K562 (cell line): ENCODE data around the gene NDRG4. TPM values are rescaled to one million over a fixed set of nuclear protein-coding genes. Genes with fewer than 3 reads are reported as not detected.

ENCODE experiments used
- CXXC5 ChIP-seq: fragments of 250-450 bp; sonication (Bioruptor Pico); IDR thresholded peaks from 2 replicates; pipeline ENCODE4 v1.8.0; 2022; ENCODE audit warnings: inconsistent platforms, mild to moderate bottlenecking, moderate library complexity
- FOS ChIP-seq: IDR thresholded peaks from 3 replicates; pipeline ENCODE4 v1.6.1; 2011; ENCODE audit not compliant: insufficient read length; ENCODE audit errors: extremely low read depth
- FOSL1 ChIP-seq: fragments of 200-800 bp; sonication (Bioruptor generic); conservative IDR thresholded peaks from 2 replicates; pipeline ENCODE4 v1.6.1; 2016; ENCODE audit warnings: missing genetic modification characterization, missing compliant biosample characterization
- HNRNPH1 ChIP-seq: fragments of 200-400 bp; formaldehyde crosslinking; optimal IDR thresholded peaks from 2 replicates; pipeline ENCODE3; 2017; ENCODE audit warnings: low read depth, mild to moderate bottlenecking, low read length, moderate library complexity
- HOMEZ ChIP-seq: fragments of 250-450 bp; sonication (Bioruptor Pico); IDR thresholded peaks from 2 replicates; pipeline ENCODE4 v1.4.0; 2020; ENCODE audit warnings: mild to moderate bottlenecking, moderate library complexity
- MCM5 ChIP-seq: fragments of 450-650 bp; IDR thresholded peaks from 2 replicates; pipeline ENCODE4 v1.6.1; 2016; ENCODE audit warnings: low read depth
- PRPF4 ChIP-seq: fragments of 200-400 bp; formaldehyde crosslinking; IDR thresholded peaks from one replicate; pipeline ENCODE4 v1.6.1; 2017; ENCODE audit warnings: low read length, low read depth, mild to moderate bottlenecking; ENCODE audit not compliant: insufficient read depth, poor library complexity, severe bottlenecking
- REST ChIP-seq, 2 experiments: fragments of 450-650 bp; formaldehyde crosslinking in 1 of 2; IDR thresholded peaks; 2 replicates each; pipeline versions ENCODE4 v1.4.0 to v1.6.1; 2014 to 2020; ENCODE audit warnings: mild to moderate bottlenecking in 2 of 2, borderline replicate concordance in 1 of 2, low read depth in 1 of 2
- SMC3 ChIP-seq: conservative IDR thresholded peaks from 2 replicates; pipeline ENCODE4 v1.6.1; 2011; ENCODE audit warnings: low read depth, low read length, improper control_type of control experiment; ENCODE audit not compliant: insufficient read depth
- SRSF1 ChIP-seq: fragments of 200-400 bp; formaldehyde crosslinking; IDR thresholded peaks from 2 replicates; pipeline ENCODE4 v1.6.1; 2017; ENCODE audit warnings: mild to moderate bottlenecking, low read depth, low read length, moderate library complexity
- TCF7 ChIP-seq: sonication (generic); IDR thresholded peaks from 2 replicates; pipeline ENCODE4 v1.6.1; 2016; ENCODE audit warnings: antibody characterized with exemption, borderline replicate concordance
- TOE1 ChIP-seq, 2 experiments: fragments of 450-650 bp in 1 of 2; sonication (generic) in 1 of 2; formaldehyde crosslinking in 1 of 2; IDR thresholded peaks; 2 replicates each; pipeline versions ENCODE4 v1.7.1 to v1.8.0; 2016 to 2022; ENCODE audit warnings: borderline replicate concordance in 2 of 2, mild to moderate bottlenecking in 2 of 2, antibody characterized with exemption in 1 of 2, inconsistent platforms in 1 of 2, low read depth in 1 of 2, missing genetic modification reagents in 1 of 2, moderate library complexity in 1 of 2
- U2AF2 ChIP-seq: fragments of 200-400 bp; formaldehyde crosslinking; optimal IDR thresholded peaks from 2 replicates; pipeline ENCODE3; 2017; ENCODE audit warnings: low read depth, mild to moderate bottlenecking, low read length
- ZBTB43 ChIP-seq: sonication (generic); formaldehyde crosslinking; IDR thresholded peaks from 2 replicates; pipeline ENCODE4 v1.8.0; 2023; ENCODE audit warnings: mild to moderate bottlenecking, missing genetic modification reagents
- ZBTB7A ChIP-seq: IDR thresholded peaks from 2 replicates; pipeline ENCODE4 v1.6.1; 2011; ENCODE audit warnings: low read depth, mild to moderate bottlenecking, low read length, moderate library complexity, borderline replicate concordance; ENCODE audit not compliant: control insufficient read depth
- polyA plus RNA-seq, 8 experiments: library from polyadenylated mRNA; depleted of rRNA in 4 of 8; stranded (reverse) in 5 of 8; unstranded in 3 of 8; fragments of >200 nt; fragmentation: Nextera tagmentation in 2 of 8; fragmentation: Illumina TruSeq in 1 of 8; extraction: Ambion mirVana in 2 of 8; extraction: Trizol in 1 of 8; gene quantifications; 2 replicates each; pipeline versions ENCODE4 v1.2.1 to v1.2.3, GENCODE V29; 2011 to 2014; ENCODE audit warnings: inconsistent platforms in 1 of 8, missing spikeins in 1 of 8
- total RNA-seq, 7 experiments: library from RNA; depleted of rRNA in 6 of 7; stranded (reverse); fragments of >200 nt in 6 of 7; fragmentation: Illumina TruSeq in 2 of 7; extraction: Trizol in 2 of 7; gene quantifications; 2 replicates each; pipeline versions ENCODE4 v1.2.1 to v1.2.3, GENCODE V29; 2011 to 2021; ENCODE audit warnings: low replicate concordance in 1 of 7

NDRG4 gene
- total and polyA plus RNA-seq, 9 of the 15 experiments (the other 6 are each of a cell fraction or from before 2014, with no cell fraction given), result 0.06 to 0.95 (median 0.28) TPM

- TF ChIP-seq REST (IDR thresholded peaks at IDR 0.05; ENCODE audit: borderline replicate concordance) (no peak; the same call in 1 of the 2 replicates), REST (CRISPR knock-in tag; IDR thresholded peaks at IDR 0.05; ENCODE audit: low read depth) (0 out of 2 replicates have a peak, but pooled peaks have one; percentile 14), ZBTB43 (CRISPR knock-in tag) (no peak; the same call in none of the 2 replicates), SRSF1 (no peak), FOSL1 (no peak), U2AF2 (no peak), SMC3 (no peak), ZBTB7A (no peak; the same call in none of the 2 replicates), MCM5 (no peak), CXXC5 (peak; percentile 89), TCF7 (no peak), PRPF4 (peak; percentile 77), TOE1 (IDR thresholded peaks at IDR 0.05; ENCODE audit: borderline replicate concordance) (peak; percentile 75; the same call in 1 of the 2 replicates), TOE1 (CRISPR knock-in tag; IDR thresholded peaks at IDR 0.05; ENCODE audit: borderline replicate concordance, low read depth) (0 out of 2 replicates have a peak, but pooled peaks have one; percentile 73), HNRNPH1 (no peak), FOS (no peak), HOMEZ (no peak)
Measured at GRCh38 chr16:58515125-58515870, 15.4 kb downstream of the NDRG4 start, which contains the start of gene SETD6 (continued).
